GM12874 (cell line): ENCODE results near the gene AGMAT.

ENCODE experiments used
- CTCF ChIP-seq: IDR thresholded peaks from 2 replicates; pipeline ENCODE4 v1.5.1; 2011; ENCODE audit warnings: low read depth, mild to moderate bottlenecking, control low read depth, low read length, moderate library complexity; ENCODE audit not compliant: insufficient read depth

Gene AGMAT

GRCh38 chr1:15584489-15585363 is at the start of gene AGMAT:
AGMAT (minus strand) TSS chr1:15585051; CDS start chr1:15584967, 84 bp downstream.
- peak; percentile 60 for TF ChIP-seq CTCF

- no peak for TF ChIP-seq CTCF
These were observed 49.0 kb upstream of the AGMAT start for GRCh38 chr1:15633756-15634420.

- TF ChIP-seq CTCF = no peak
These were observed 43.2 kb upstream of the AGMAT start for GRCh38 chr1:15628003-15628402.

GRCh38 chr1:15627343-15627988 is 42.6 kb upstream of the AGMAT start:
- TF ChIP-seq CTCF = no peak

GRCh38 chr1:15626269-15626950 is 41.6 kb upstream of the AGMAT start:
- no peak for TF ChIP-seq CTCF

GRCh38 chr1:15625056-15625917 is 40.4 kb upstream of the AGMAT start:
- TF ChIP-seq CTCF = no peak
